ENCODE data around the gene FRMD5. TPM values are rescaled to one million over a fixed set of nuclear protein-coding genes. Genes with fewer than 3 reads are reported as not detected.

The FRMD5 gene
- total RNA-seq, 3 donors from 2014 or later = 1.8 to 2.3 (median 1.9) TPM

DNA sequence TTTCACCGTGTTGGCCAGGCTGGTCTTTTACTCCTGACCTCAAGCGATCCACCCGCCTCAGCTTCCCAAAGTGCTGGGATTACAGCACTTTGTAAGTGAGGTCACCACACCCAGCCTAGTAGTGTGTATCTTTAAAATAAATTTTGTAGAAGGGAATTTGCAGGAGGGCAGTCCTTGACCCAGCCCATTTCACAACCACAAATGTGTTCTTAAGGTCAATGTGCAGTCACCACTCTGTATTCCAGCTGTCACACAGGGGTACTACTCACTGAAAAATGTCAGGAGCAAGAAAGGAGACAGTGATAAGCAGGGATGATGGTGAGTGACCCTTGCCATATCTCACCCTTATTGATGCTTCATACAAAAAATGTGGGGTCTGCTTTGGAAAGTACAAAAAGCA, 98.5 kb downstream of the FRMD5 start:
- TF ChIP-seq CTCF (IDR thresholded peaks at IDR 0.05) = no peak
- no peak for ATAC-seq
- intact Hi-C loops (cut with DNase I, micrococcal nuclease) = no loop called here
- DNase-seq = no peak
- Histone ChIP-seq H3K4me1 (ENCODE audit: low read depth) (no peaks in the 10 kb centered on the region), H3K9me3 (no peaks in the 10 kb centered on the region), H3K36me3 (ENCODE audit: low read depth) (no peaks in the 10 kb centered on the region), H3K4me3 (no peak overlapping the region)

- TF ChIP-seq CTCF (IDR thresholded peaks at IDR 0.05) = no peak
- Histone ChIP-seq H3K9me3 (no peaks in the 10 kb centered on the region), H3K4me1 (ENCODE audit: low read depth) (no peaks in the 10 kb centered on the region), H3K36me3 (ENCODE audit: low read depth) (no peaks in the 10 kb centered on the region), H3K4me3 (no peak overlapping the region)
- intact Hi-C loops (cut with DNase I, micrococcal nuclease) = no loop called here
- DNase-seq = no peak
- ATAC-seq = no peak
Observed at GRCh38 chr15:44094781-44095180, 100.3 kb downstream of the FRMD5 start.

GRCh38 chr15:44093836-44094235, 101.2 kb downstream of the FRMD5 start:
- Histone ChIP-seq H3K4me1 (ENCODE audit: low read depth) (no peaks in the 10 kb centered on the region), H3K4me3 (no peak overlapping the region), H3K9me3 (no peaks in the 10 kb centered on the region), H3K36me3 (ENCODE audit: low read depth) (no peaks in the 10 kb centered on the region)
- TF ChIP-seq CTCF (IDR thresholded peaks at IDR 0.05) = no peak
- ATAC-seq = no peak
- intact Hi-C loops (cut with DNase I, micrococcal nuclease) = no loop called here
- no peak for DNase-seq

GRCh38 chr15:44092221-44092620, 102.8 kb downstream of the FRMD5 start:
- Histone ChIP-seq H3K9me3 (no peaks in the 10 kb centered on the region), H3K4me1 (ENCODE audit: low read depth) (no peaks in the 10 kb centered on the region), H3K36me3 (ENCODE audit: low read depth) (no peaks in the 10 kb centered on the region), H3K4me3 (no peak overlapping the region)
- ATAC-seq (no peak), DNase-seq (no peak)
- TF ChIP-seq CTCF (IDR thresholded peaks at IDR 0.05) = no peak
- intact Hi-C loops (cut with DNase I, micrococcal nuclease) = no loop called here

- H3K4me3 ChIP-seq = no peak overlapping the region
- ATAC-seq = no peak
- H3K36me3 ChIP-seq (ENCODE audit: low read depth) = no peaks in the 10 kb centered on the region
- no peak for DNase-seq
- intact Hi-C loops (cut with DNase I, micrococcal nuclease) = no loop called here
- TF ChIP-seq CTCF (IDR thresholded peaks at IDR 0.05) = no peak
- no peaks in the 10 kb centered on the region for H3K4me1 ChIP-seq (ENCODE audit: low read depth)
- no peaks in the 10 kb centered on the region for H3K9me3 ChIP-seq
Observed at GRCh38 chr15:44087578-44088465, 107.2 kb downstream of the FRMD5 start.
